NCI-H1092 treated with DMSO at 0.1 percent for 48 hours (cell line): ENCODE results near the gene KCP.
"Not testable (repeated sequence)": the region's sequence is repeated elsewhere in the genome, so short reads cannot be mapped to it uniquely, and the experiment has no call there.

Experiments used
- DNase-seq: peaks from one replicate; lab custom pipeline; 2025; lab: John Stamatoyannopoulos, UW

Gene KCP

DNA sequence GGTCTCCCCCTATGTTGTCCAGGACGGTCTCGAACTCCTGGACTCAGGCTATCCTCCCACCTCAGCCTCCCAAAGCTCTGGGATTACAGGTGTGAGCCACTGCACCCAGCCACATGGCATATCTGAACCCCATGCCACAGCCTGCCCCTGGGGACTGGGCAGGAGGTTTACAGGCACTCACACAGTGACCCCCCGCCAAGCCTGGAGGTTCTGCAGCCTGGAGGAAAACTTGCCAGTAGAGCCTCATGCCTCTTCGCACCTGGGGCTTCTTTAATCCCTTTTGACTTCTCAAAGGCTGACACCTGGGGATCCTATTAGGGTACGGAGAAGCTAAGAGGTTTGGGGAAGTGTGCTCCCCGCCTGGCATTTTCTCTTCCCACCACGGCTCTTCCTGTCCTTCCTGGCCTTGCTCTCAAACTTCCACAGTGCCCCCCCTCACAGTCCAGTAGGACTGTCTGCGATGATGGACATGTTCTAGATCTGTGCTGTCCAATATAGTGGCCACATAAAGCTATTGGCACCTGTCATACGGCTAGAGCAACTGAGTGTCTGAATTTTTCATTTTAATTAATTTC is 11.4 kb upstream of the KCP start:
- no peak for DNase-seq

- no peak for DNase-seq
These were observed 10.5 kb upstream of the KCP start for GRCh38 chr7:128920913-128921582.

- DNase-seq, result no peak
These were observed 9.6 kb upstream of the KCP start for GRCh38 chr7:128919881-128920799.

- DNase-seq, result no peak
These were observed 8.7 kb upstream of the KCP start for GRCh38 chr7:128919241-128919640.

- DNase-seq, result no peak
These were observed 7.6 kb upstream of the KCP start for GRCh38 chr7:128918016-128918665.

DNA sequence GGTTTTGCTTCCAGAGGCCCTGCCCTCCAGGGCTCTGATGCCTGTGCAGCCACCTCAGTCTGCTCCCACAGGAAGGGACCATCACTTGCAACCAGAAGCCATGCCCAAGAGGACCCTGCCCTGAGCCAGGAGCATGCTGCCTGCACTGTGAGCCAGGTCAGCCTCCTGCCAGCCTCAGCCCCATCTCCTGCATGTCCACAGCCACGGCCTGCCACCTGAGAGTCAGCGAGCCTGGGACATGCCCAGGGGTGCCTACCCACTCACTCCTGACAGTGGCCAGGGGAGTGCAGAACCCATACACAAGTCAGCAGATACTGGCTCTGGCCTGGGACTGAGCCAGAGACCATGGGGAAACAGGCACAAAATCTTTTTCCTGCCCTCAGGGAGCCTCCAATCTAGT is 6.6 kb upstream of the KCP start:
- no peak for DNase-seq

DNA sequence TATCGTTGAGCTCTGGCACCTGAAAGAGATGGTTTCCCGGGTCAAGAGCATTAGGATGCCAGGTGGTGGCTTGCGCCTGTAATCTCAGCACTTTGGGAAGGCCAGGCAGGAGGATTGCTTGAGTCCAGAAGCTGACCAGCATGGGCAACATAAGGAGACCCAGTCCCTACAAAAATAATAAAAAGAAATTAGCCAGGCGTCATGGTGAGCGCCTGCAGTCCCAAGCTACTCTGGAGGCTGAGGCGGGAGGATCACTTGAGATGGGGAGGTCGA is 6.1 kb upstream of the KCP start:
- DNase-seq, result no peak

DNA sequence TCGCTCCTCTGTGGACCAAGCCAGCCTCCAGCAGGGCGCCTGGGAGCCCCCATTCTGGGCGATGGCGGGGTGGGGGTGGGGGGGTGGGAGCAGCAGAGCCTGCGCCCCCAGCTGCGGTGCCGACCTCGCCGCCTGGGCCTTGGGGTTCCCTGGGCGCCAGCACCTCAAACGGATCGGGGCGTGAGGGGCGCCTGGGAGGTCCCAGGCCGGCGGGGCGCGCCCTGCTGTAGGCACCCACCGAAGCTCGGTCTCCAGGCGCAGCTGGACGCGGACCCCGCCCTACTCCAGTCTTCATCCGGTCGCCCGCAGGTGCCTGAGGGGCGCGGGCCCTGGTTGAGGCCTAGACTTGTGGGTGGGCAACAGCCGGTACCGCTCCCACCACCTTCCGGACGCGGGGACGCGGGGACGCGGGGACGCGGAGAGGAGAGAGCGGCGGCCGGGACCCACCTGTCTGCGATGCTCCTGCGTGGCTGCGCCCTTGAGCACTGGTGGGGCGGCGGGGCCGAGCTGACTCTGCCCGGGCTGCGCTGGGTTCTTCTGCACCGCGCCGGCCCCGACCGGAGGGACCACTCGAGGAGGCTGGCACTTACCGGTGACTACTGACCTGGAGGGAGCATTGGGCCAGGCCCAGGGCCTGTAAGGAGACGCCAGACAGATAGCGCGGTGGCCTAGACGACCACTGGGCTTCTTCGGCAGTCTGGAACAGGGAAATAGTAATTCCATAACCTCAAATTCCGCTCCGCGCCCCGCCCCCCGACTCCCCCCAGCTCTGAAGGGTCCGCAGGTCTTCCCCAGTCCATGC is 5.5 kb upstream of the KCP start:
- DNase-seq, result no peak

GRCh38 chr7:128915271-128915819 is 4.8 kb upstream of the KCP start:
- no peak for DNase-seq

GRCh38 chr7:128914566-128915151 is 4.2 kb upstream of the KCP start:
- DNase-seq, result no peak

DNA sequence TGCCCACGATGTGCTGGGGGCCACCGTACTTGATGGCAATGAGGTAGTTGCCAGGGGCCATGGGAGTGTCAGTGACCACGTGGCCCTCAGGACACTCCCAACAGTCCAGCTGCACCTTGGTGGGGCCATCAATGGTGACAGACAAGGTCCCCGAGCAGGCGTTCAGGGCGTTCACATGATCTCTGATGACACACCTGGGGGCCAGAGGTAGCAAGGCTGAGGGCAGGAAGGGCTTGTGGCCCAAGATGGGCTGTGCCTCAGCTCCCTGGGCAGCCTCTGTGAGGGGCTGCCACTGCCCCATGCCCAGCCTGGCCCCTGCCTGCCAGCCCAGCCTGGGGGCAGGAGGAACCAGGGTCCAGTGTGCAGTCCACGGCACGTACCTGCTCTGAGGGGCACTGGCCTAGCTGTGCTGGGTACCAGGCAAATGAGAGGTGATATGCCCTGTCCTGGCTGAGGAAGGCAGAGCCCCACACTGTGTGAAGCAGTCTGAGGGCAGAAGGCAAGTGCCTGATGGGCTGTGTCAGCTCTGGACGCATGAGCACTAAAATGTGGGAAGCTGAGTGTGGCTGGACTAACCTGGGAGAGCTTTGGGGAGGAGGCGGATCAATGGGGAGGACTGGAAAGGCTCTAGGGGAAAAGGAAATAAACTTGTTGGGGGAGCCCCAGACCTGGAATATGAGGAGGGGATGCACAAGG is 3.5 kb upstream of the KCP start:
- DNase-seq, result no peak

DNA sequence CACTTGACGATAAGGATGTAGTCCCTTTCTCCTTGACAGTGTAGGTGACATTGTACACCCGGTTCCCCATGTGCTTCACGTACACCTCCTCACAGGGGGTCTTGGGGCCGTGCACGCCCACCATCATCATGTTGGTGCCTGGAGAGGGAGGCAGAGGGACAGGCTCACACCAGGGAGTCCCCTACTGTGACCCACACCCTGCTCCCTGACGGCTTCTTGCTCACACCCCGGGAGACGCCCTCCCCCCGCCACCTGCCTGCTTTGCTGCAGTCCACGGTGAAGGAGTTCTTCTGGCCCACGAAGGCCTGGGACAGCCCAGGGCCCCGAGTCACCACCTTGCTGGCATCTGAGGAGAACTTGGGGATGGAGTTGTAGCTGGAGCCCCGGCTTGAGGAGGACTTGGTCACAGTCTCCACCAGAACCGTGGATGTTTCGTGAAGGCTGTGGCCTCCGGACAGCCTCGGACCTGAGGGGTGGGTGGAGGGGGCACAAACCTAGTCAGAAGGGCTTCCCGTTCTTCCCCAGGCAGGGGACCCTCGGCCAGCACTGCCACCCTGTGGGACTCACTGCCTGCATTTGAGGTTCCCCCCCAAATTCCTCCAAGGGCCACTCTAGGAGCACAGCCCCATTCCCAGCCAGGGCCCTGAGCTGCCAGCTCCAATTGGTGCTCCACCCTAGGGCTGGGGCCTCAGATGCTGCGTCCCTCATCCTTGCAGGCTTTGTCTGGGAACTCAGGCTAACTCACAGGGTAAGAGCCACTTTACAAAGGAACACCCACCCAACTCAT is 2.4 kb upstream of the KCP start:
- DNase-seq, result not testable (repeated sequence)

DNA sequence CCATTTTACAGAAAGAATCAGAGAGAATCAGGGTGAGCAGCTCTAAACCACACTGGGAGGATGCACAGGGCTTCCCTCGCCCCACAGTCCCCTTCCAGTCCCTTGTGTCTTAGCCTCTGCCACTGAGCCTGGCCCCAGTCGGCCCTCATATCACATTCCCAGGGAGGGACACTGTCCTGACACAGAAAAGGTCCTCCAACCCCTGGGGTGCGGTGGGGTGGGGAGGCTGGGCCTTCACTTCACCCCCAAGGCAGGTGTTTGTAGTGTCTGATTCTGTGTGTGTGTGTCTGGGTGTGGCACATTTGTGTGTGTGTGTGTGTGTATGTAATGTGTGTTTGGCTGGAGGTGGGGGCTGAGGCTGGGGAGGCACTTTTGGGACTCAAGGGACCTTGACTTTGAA is 1.8 kb upstream of the KCP start:
- DNase-seq, result no peak

DNA sequence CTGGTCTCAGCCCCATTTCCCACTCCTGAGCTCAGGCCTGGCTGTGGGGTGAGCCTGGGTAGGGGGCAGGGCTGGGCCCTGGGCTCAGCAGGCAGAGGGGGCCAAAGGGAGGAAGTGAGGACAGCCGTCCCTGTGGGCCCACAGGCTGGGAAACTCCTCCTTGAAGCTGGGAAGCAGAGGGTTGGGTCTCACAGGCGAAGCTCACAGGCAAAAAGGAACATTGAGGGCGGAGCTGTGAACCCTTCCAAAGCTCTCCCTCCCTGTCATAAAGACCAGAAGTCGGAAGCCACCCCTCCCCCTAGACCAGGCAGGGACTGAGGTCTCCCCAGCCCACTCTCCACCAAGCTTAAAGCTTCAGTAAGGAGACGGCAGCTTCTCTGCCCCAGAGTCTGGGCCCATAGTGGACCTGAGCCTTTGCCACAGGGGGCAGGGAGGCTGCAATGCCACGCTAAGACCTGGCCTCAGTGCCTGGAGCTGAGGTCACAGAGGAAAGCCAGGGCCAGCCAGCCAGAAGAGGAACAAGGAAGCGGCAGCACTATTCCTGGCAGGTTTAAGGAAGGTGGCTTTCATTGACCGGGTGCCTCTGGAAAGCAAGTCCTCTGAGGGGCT is 1.0 kb upstream of the KCP start:
- DNase-seq, result no peak

DNA sequence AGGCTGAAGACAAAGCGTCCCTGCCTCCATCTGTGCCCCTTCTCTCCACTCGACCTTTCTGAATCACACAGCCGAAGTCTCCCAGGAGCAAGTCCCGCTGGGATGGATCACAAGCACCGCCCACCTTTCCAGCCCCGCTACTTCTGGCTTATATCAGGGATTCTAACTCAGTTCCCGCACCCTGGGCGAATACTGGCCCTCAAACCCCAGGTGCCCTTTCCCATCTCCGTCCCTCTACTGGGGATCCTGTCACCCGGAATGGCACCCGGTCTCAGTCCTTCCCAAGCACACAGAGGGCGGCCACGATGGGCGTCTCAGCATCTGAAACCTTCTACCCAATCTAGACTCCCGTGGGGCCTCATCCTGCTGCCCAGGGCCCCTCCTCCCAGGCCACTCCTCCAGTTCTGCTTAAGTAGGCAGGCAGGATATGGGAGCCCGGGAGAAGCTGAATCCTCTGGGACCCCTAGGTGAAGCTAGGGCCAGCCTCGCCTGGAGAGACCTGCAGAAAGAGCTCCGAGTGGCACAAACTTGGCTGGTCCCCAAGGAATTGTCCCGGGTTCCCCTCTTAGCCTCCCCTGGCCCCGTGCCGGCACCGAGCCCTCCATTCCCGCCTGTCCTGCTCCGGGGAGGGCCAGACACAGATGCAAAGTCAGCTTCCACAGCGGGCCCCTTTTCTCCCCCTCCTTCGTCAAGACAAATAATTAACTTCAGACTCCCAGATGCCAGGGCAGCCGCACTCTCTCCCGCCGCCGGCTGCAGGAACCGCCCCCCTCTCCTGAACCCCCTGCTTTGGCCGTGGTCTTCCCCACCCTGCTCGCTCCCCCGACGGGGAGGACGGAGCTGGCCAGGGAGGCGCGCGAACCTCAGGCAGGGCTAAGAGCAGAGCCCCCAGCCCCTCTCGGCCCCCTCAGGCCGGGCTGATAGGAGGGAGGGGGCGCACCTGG is 612 bp downstream of the KCP start:
- no peak for DNase-seq

DNA sequence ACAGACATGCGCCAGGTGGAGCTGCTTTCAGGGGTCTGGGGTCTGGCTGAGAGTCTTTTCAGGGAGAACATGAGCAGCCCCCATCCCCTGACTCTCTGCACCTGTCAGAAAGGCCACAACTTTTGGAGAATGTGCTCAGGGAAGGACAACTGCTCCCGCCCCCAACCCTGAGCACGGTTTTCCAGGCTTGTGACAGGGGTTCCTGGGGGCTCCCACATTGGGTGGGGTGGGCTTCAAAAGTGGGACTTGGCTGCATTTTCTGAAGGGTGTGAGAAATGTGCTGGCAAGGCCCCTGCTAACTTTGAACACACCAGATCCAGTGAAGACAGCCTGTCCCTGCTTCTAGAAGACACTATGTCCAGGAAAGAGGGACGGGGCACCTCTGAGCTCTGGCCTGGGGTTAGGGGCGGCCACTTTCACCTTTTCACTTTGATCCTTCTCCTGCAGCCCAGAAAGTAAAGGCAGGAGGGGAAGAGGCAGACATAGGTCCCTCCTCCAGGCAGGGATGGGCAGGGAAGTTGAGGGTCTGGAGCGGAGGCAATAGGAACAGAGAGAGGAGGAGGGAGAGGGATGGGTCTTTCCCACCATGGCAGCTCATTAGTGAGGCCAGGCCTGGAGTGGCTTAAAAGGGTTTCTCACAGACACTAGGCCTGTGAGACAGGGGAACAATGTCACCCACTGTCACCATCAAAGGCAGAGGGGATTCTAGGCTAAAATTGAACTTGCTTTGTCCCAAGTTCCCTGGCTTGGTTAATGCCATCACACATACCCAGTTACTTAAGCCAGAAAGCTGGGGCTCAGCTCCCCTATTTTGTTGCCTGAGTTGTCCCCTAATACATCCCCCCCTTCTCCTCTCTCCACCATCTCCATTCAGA is 1.5 kb downstream of the KCP start:
- no peak for DNase-seq
